ENCODE measurements around the gene DBI. TPM values are rescaled to one million over a fixed set of nuclear protein-coding genes. Genes with fewer than 3 reads are reported as not detected.

DBI gene
- polyA plus RNA-seq, 1 donor from 2014 or later = 110 TPM

GRCh38 chr2:119339562-119339923, 27.2 kb upstream of the DBI start:
- no peaks in the 10 kb centered on the region for H3K36me3 ChIP-seq (ENCODE audit: insufficient read depth, low read length)
- no peaks in the 10 kb centered on the region for H3K9me3 ChIP-seq (ENCODE audit: low read length)
- TF ChIP-seq EZH2 (IDR thresholded peaks at IDR 0.05; ENCODE audit: borderline replicate concordance, insufficient read depth, low read length, poor library complexity, severe bottlenecking) (no peak), EP300 (conservative IDR thresholded peaks at IDR 0.05; ENCODE audit: poor library complexity, severe bottlenecking) (no peak), REST (IDR thresholded peaks at IDR 0.05; ENCODE audit: borderline replicate concordance) (no peak), RAD21 (conservative IDR thresholded peaks at IDR 0.05) (no peak), TAF1 (IDR thresholded peaks at IDR 0.05; ENCODE audit: low read depth) (no peak), SMC3 (conservative IDR thresholded peaks at IDR 0.05; ENCODE audit: poor library complexity) (no peak), POLR2AphosphoS5 (IDR thresholded peaks at IDR 0.05) (no peak)
- H3K9me2 ChIP-seq (ENCODE audit: insufficient read depth, low read length) = no peaks in the 10 kb centered on the region
- H4K20me1 ChIP-seq (ENCODE audit: insufficient read depth) = no peaks in the 10 kb centered on the region
- H2AFZ ChIP-seq (ENCODE audit: low read depth, low read length) = no peak overlapping the region
- no peaks in the 10 kb centered on the region for H3K27me3 ChIP-seq (ENCODE audit: insufficient read depth, low read depth, low read length)
- no peaks in the 10 kb centered on the region for H3F3A ChIP-seq (ENCODE audit: insufficient read depth, low read length, poor library complexity, severe bottlenecking)
- H3K79me2 ChIP-seq (replicated peaks; ENCODE audit: insufficient read depth, low read length) = no peaks in the 10 kb centered on the region
- H3K4me2 ChIP-seq (ENCODE audit: low read length) = no peak overlapping the region
- no peak overlapping the region for H3K4me3 ChIP-seq (ENCODE audit: low read length)
- H3K27ac ChIP-seq (ENCODE audit: low read length) = no peak overlapping the region
- no peak overlapping the region for H3K9ac ChIP-seq (ENCODE audit: low read length)

DNA sequence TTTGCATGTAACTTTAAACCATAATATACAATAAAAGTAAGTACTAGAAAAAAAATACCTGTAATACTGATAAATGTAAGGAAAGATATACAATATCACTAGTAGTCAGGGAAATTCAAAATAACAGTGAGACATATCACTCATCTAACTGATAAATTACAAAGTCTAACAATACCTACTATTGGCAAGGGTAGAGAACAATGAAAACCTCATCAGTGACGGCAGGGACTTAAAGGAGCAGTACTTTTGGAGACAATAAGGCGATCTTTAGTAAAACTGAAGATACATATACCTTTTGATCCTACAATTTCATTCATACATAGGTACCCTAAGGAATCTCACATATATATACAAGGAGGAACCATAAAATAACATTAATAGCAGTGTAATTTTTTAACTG, 25.1 kb upstream of the DBI start:
- Histone ChIP-seq H3K27me3 (ENCODE audit: insufficient read depth, low read depth, low read length) (no peaks in the 10 kb centered on the region), H3K36me3 (ENCODE audit: insufficient read depth, low read length) (no peaks in the 10 kb centered on the region), H3K4me3 (ENCODE audit: low read length) (no peak overlapping the region), H3K4me2 (ENCODE audit: low read length) (no peak overlapping the region), H3K9me2 (ENCODE audit: insufficient read depth, low read length) (no peaks in the 10 kb centered on the region), H3K9me3 (ENCODE audit: low read length) (no peaks in the 10 kb centered on the region), H3K79me2 (replicated peaks; ENCODE audit: insufficient read depth, low read length) (no peaks in the 10 kb centered on the region), H3K9ac (ENCODE audit: low read length) (no peak overlapping the region), H3K27ac (ENCODE audit: low read length) (no peak overlapping the region), H3F3A (ENCODE audit: insufficient read depth, low read length, poor library complexity, severe bottlenecking) (no peaks in the 10 kb centered on the region), H2AFZ (ENCODE audit: low read depth, low read length) (no peak overlapping the region), H4K20me1 (ENCODE audit: insufficient read depth) (no peaks in the 10 kb centered on the region)
- TF ChIP-seq REST (IDR thresholded peaks at IDR 0.05; ENCODE audit: borderline replicate concordance) (no peak), EP300 (conservative IDR thresholded peaks at IDR 0.05; ENCODE audit: poor library complexity, severe bottlenecking) (no peak), POLR2AphosphoS5 (IDR thresholded peaks at IDR 0.05) (no peak)
- TF ChIP-seq, protein P1, sequence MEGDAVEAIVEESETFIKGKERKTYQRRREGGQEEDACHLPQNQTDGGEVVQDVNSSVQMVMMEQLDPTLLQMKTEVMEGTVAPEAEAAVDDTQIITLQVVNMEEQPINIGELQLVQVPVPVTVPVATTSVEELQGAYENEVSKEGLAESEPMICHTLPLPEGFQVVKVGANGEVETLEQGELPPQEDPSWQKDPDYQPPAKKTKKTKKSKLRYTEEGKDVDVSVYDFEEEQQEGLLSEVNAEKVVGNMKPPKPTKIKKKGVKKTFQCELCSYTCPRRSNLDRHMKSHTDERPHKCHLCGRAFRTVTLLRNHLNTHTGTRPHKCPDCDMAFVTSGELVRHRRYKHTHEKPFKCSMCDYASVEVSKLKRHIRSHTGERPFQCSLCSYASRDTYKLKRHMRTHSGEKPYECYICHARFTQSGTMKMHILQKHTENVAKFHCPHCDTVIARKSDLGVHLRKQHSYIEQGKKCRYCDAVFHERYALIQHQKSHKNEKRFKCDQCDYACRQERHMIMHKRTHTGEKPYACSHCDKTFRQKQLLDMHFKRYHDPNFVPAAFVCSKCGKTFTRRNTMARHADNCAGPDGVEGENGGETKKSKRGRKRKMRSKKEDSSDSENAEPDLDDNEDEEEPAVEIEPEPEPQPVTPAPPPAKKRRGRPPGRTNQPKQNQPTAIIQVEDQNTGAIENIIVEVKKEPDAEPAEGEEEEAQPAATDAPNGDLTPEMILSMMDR (IDR thresholded peaks at IDR 0.05; ENCODE audit: poor library complexity, severe bottlenecking) = no peak
